Kidney epithelial cell (primary cell): Measurements from ENCODE around the gene ITGB8. TPM values are rescaled to one million over a fixed set of nuclear protein-coding genes. Genes with fewer than 3 reads are reported as not detected.

Experiments
- DNase-seq: peaks from one replicate; pipeline ENCODE4 v3.0.0-alpha.2; 2010; ENCODE audit warnings: low read depth
- H3K27me3 ChIP-seq: 2 replicates; pipeline ENCODE4 v1.6.0; 2011; ENCODE audit warnings: low read length; ENCODE audit not compliant: control insufficient read depth, insufficient read depth
- H3K36me3 ChIP-seq: 2 replicates; pipeline ENCODE4 v1.5.1; 2011; ENCODE audit warnings: low read length; ENCODE audit not compliant: control insufficient read depth, insufficient read depth
- H3K4me3 ChIP-seq: 2 replicates; pipeline ENCODE4 v1.5.1; 2011; ENCODE audit warnings: low read depth, mild to moderate bottlenecking, control low read depth, low read length
- CTCF ChIP-seq: IDR thresholded peaks from 2 replicates; pipeline ENCODE4 v1.5.1; 2011; ENCODE audit warnings: mild to moderate bottlenecking, moderate library complexity, low read length, control low read depth, inconsistent platforms; ENCODE audit not compliant: insufficient read depth, poor library complexity, severe bottlenecking
- total RNA-seq: library from RNA; depleted of rRNA; stranded (reverse); fragments of >200 nt; gene quantifications from 2 replicates; pipeline ENCODE4 v1.2.3, GENCODE V29; 2015

The ITGB8 gene
- total RNA-seq, 1 donor from 2014 or later: 106 TPM

- DNase-seq: no peak
- H3K27me3 ChIP-seq: no peaks in the 10 kb centered on the region
- H3K4me3 ChIP-seq: no peak overlapping the region
- no peaks in the 10 kb centered on the region for H3K36me3 ChIP-seq
- TF ChIP-seq CTCF: no peak
These were observed 21.2 kb downstream of the ITGB8 start for GRCh38 chr7:20351901-20352300.

GRCh38 chr7:20352573-20353306, 22.0 kb downstream of the ITGB8 start:
- no peaks in the 10 kb centered on the region for H3K27me3 ChIP-seq
- no peaks in the 10 kb centered on the region for H3K36me3 ChIP-seq
- peak; percentile 77 for DNase-seq
- no peak for TF ChIP-seq CTCF
- H3K4me3 ChIP-seq: no peak overlapping the region

GRCh38 chr7:20354610-20355528, 24.2 kb downstream of the ITGB8 start:
- no peak for DNase-seq
- TF ChIP-seq CTCF: no peak
- Histone ChIP-seq H3K27me3 (no peaks in the 10 kb centered on the region), H3K36me3 (no peaks in the 10 kb centered on the region), H3K4me3 (no peak overlapping the region)

- no peak overlapping the region for H3K4me3 ChIP-seq
- no peak for TF ChIP-seq CTCF
- no peak for DNase-seq
- H3K36me3 ChIP-seq: no peaks in the 10 kb centered on the region
- H3K27me3 ChIP-seq: no peaks in the 10 kb centered on the region
These were observed 27.4 kb downstream of the ITGB8 start for GRCh38 chr7:20358106-20358505.

GRCh38 chr7:20358762-20359282, 28.1 kb downstream of the ITGB8 start:
- no peak for TF ChIP-seq CTCF
- Histone ChIP-seq H3K27me3 (no peaks in the 10 kb centered on the region), H3K4me3 (no peak overlapping the region), H3K36me3 (no peaks in the 10 kb centered on the region)
- DNase-seq: no peak
